HG03108 (cell line): ENCODE data around the gene EXOC7.

Experiments used
- ATAC-seq: cut with Tn5 transposase; IDR thresholded peaks from one replicate; pipeline ENCODE4 v1.9.1; 2021; ENCODE audit warnings: moderate library complexity; ENCODE audit not compliant: unreplicated experiment

Gene EXOC7, protein sequence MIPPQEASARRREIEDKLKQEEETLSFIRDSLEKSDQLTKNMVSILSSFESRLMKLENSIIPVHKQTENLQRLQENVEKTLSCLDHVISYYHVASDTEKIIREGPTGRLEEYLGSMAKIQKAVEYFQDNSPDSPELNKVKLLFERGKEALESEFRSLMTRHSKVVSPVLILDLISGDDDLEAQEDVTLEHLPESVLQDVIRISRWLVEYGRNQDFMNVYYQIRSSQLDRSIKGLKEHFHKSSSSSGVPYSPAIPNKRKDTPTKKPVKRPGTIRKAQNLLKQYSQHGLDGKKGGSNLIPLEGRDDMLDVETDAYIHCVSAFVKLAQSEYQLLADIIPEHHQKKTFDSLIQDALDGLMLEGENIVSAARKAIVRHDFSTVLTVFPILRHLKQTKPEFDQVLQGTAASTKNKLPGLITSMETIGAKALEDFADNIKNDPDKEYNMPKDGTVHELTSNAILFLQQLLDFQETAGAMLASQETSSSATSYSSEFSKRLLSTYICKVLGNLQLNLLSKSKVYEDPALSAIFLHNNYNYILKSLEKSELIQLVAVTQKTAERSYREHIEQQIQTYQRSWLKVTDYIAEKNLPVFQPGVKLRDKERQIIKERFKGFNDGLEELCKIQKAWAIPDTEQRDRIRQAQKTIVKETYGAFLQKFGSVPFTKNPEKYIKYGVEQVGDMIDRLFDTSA

DNA sequence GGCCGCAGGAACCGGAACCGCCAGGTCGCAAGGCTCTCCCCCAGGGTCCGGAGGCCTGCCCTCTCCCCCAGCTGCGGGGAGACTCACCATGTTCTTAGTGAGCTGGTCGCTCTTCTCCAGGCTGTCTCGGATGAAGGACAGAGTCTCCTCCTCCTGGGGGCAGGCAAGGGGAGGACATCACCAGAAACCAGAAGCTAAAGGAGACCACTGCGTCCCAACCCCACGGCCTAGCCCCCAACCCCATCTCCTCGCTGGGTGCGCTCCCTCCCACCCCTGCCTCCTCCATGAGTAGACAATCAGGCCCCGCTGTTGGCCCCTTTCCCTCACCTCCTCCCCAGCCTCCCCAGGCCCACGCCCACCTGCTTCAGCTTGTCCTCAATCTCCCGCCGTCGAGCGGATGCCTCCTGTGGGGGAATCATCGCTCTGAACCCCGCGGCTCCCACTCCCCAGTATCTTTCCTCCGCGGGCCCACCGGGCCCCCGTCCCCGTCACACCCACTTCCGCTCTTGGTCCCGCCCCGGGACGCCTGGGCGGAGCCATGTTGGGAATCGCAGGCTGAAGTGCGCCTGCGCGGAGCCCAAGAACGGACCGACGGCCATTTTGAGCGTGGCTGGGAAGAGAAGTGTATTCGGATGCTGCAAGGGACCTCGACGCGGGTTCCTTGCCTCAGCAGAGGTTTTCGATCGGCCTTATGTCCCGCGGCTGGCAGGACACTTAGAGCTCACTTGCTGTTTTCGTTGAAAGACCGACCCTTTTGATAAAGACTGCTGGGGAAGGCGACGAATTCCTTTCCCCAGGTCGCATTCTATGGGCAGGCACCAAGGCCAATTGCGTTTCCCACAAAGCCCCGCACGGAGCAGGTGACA, at the start of gene EXOC7:
TSS of gene EXOC7 (minus strand) at position 514 of the 866 bp plus-strand sequence. CDS start at position 419, 95 bp downstream.
- peak; percentile 77 for ATAC-seq

DNA sequence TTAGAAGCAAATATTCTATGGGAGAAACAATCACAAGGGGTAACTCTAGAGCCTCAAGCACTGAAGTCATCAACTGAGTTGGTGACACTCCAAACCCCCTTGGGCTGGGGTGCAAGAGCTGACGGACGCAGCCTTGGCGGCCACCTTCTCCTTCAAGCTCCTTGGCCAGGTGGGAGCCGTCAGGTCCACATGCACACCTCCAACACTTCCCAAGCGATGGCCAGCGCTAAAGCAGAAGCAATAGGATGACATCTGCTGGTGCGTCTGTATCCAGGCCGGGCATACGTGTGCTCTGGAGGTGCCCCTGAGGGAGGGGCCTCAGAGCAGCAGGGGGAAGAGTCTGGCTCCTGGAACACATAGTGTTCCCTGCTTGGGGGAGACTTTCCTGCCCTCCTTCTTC, 49.6 kb upstream of the EXOC7 start:
- no peak for ATAC-seq

DNA sequence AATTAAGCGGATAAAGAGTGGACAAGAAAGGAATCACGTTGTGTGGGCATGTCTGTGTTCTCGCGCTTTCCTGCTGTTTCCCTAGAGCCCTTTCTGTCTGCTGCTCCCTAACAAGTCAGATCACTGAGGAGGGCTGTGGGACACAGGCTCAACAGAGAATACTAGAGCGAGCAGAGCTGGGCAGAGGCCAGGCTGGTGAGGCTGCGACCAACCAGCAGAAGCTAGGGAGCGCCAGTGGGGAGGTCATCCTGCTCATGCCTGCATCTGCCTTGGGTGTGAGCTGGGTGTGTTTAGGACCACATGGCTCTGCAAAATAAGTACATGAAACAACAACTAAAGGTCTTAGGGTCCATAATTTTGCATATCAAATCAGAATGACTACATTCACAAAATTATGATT, 49.0 kb upstream of the EXOC7 start:
- no peak for ATAC-seq

DNA sequence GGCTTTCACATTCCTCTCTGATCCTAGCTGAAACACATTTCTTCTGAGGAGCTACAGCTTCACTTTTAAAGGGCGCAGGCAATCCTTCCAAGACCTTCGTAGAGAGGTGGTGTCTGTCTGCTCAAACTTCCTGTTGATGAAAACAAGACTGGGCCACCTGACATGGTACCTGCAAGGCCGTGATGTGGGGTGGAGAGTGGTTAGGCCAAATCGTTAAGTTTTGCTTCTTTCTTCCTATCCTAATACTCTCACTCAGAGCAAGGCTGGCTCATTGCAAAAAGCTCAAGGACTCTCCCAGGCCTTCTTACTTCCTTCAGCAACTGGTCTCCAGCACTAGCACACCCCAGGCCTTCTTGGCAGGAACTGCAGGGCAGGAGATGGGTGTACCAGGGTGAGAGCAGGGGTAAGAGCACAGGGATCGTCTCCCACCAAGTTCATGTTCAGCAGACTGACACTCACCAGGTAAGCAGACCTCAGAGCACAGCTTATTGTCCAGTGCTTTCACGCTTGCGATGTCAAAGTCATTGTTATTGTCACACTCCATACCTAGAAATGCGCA, 48.4 kb upstream of the EXOC7 start:
- no peak for ATAC-seq

DNA sequence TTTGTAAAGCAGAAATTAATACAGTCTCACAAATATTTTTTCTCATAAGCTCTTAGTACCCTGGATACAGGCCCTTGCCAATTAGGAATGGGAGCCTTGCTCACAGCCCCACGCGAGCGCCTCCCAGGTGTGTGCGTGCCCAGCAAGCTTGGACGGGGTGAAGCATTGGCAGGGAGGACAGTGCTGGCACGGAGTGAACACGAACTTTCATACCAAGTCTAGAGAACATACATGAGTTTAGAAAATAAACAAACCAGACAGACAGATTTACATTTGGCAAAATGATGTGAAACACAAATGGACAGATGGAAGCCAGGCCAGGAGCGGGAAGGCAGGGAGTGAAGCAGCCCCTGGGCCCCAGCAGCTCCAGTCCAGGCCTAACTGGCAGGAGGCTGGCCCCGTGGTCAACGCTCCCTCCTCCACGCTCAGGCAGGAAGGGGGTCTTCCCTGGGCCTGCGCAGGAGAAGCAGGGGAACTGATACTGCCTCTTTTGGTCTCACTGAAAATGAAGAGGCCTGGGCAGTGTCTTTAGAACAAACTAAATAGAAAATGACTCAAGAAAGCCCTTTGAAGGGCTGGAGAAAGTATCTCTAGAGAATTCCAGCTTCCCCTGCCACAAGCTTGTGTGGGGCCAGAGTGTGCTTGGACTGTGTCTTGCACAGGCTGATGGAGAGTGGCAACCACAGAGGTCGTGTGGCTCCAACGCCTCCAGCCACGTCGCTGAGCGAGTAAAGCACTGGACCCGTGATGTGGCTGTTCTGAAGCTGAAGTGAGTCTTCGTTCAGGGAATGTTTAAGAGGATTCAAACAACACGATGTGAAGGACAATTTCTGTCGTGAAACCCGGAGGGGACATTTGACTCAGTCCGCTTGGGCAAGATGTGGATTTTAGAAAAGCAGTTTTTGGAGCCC, 47.4 kb upstream of the EXOC7 start:
- no peak for ATAC-seq

DNA sequence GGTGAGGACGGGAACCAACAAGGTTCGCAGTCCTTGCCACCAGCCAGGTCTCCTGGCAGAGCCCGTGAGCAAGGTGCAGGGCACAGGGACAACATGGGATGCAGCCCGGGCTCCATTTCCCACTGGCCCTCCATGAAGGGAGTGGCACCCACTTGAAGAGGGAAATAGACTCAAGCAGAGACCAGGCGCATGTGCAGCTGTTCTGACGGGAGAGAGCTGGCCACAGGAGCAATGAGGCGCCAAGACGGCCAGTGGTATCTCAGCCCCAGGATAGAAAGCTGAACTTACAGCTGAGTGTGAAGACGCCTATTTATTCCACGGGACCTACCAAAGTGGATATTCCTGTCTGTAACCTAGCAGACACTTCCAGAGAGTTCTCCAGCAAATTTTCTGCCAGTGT, 45.6 kb upstream of the EXOC7 start:
- ATAC-seq, result no peak

DNA sequence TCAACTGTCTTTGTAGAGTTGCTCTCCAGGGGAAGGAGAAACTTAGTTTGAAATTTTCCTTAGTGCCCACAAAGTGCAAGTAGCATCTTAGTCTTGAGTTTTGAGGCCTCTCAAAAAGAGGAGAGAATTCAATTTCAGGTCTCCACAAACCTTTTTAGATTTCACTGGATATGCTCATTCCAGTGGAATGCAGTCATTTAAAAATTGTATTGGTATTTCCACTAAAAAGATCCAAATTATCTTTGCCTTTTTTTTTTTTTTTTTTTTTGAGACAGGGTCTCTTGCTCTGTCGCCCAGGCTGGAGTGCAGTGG, 44.4 kb upstream of the EXOC7 start:
- no peak for ATAC-seq

DNA sequence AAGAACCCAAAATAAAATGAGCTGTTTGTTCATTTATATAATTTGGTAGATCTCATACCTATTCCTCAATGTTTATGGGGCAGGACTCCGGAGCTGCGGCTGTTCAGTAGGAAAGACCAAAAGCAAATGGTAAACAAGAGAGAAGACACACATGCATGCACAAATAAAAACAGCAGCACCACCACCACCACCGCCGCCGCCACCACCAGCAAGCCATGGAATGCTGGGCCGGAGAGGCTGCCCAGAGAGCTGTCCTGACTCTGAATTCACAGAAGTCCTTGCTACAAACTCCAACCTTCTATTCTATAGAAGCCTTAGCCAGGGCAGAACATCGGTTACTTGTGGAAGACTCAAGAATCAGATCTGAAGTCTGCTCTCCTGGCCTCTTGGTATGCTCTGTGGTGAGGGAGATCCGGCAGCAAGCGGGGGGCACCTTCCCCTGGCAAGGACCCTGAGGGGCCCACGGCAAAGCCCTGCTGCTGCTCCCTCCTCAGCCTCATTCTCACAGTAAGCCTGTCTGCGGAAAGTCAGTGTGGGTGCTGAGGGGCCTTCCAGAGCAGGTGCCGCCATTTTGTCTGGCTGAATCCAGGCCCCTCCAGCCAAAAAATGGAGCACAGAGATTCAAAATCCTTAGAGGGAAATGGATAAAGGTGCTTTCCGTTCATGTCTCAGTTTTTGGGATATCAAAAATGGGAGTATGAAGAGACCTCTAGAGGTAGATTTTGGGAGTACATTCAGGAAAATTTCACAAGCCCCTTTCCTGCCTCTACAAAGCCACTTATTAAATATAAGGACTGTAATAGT, 43.8 kb upstream of the EXOC7 start:
- ATAC-seq, result no peak

DNA sequence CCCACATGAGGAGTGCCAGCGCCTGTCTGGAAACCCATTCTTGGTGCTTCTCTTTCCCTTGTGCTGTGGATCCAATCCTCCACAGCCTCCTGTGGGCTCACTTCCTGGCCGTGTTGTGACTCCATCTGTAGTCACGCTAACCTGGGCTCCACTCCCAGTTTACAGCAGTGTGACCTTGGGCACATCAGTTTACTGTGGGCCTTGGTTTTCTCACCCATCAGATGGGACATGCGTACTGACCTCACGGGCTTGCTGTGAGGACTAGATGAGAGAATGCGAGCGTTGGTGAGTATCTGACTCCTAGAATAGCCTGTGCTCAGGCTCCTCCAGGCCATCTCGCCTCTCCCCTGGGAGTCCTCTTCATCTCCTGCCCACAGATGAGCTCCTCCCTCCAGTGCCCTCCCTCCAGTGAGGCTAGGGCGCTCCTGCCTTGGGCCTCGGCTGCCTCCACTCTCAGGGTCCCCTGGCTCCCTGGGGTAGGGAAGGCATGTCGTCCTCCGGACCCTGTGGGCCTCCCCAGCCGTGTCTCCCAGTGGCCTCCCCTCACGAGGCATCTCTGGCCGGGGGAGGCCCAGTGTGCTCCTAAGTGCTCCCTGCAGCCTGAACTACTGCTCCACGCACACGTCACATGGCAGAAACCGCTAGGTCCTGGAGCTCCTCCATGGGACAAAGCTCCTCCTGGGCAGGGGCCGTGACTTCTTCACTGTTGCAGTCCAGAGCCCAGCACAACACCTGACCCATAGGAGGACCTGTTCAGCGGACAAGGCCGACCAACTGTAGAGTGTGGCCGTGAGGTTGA, 42.7 kb upstream of the EXOC7 start:
- no peak for ATAC-seq

DNA sequence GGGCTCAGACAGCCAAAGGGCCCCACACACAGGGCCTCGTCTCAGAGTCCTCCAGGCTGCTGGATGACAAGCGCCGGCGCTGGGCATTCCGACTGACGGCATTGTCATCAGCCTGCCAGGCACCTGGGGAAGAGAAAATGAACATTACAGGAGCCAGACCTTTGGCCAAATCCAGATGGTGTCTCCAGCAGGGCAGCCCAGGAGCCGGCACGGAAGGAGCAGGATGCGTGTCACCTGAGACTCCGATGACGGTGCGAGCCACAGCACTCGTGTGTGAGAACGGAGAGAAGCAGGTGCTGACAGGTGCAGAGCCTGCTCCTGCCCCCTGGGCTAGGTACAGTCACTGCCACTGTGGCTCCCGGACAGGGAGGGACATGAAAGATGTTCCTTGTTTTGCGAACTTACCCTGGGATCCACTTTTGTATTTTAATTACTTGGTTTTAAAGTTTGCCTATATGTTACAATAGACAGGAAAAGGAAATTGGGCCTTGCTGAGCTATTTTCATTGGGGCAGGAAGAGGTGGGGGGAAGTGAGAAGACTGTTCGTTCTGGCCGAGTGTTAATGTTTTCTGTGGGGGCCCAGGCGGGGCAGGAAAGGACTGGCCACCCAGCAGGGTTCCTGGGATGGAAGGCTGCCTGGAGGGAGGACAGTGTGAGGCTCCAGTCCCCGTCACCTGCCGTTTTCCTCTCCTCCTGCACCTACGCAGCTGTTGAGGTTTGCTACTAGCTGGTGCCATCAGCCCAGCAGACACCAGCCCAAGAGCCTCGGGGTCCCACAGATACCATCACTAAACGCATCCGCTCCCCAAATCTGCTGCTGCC, 41.9 kb upstream of the EXOC7 start:
- ATAC-seq, result no peak

DNA sequence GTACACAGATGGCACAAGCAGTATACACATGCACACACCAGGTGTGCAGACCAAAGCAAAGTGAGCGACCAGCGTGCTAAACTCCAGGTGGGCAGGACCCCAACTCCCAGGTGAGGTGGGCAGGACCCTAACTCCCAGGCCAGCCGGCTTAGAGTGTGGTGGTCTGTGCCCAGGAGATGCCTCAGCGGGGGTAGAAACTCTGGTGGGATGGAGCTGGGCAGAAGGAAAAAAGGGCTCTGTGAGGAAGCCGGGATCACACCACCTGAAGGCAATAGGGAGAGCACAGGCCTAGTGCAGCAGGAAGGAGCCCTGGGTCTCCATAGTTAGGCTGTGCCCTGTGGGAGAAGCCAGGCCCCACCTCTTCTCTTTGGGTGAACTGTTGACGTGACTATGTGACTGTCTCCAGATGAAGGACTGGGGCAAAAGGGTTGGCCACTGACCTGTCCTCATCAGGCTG, 39.0 kb upstream of the EXOC7 start:
- ATAC-seq, result no peak

DNA sequence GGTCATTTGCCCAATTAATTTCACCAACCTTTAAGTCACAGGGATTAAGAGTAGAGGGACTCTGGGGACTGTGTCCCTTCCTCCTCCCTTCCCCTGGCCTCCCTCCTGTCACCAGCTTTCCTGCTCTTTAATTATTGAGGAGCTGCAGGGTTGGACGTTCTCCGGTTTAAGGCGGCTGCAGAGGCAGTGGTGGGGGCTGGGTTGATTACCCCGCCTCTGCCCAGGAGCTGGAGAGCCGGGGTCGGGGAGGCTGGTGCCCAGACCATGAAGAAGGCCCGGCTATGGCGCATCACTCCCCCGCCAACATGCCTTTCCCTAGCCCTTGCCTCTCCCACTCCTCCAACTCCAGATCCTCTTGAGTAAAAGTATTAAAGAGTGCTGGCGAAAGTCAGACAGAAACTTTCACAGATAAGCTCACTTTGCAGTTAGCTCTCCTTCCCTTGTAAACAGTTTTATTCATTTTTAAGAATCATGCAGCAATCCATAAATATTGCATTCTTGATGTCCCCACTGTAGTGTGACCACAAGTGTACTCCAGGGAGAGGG, 38.5 kb upstream of the EXOC7 start:
- ATAC-seq, result no peak

DNA sequence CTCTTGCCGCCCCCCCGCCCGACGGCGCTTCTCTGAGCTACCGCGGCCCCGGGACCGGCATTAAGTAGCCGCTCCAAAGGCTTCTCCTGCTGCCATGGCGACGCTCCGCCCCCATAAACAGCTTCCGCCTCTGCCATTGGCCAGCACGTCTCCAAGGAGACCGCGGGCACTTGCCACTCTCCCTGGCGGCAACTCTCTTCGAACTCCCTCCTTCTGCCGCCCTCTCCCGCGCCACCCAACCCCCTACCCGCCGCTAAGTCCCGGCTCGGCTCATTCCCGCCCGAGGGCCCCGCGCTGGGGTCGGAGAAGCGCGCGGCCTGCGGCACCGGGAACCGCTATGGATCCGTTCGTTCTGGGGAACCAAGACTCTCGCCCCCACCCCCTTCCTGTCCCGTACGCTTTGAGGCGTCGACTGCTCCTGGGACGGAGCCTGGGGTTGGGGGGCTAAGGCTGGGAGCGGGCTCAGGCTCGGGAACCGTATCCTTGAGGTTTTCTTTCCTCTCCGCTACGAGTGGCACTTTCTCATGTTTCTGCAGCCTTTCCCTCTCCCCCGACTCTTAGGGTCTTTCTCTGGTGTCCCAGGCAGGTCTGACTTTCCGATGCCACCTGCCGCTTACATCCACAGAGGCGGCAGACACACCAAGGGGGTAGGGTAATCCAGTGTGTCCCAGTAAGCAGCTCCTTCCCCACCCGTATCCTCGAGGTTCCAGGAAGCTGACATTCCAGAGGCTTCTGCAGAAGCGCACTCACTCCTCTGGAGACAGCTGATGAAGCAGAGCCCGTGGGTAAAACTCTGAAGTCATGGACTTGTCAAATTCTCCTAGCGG, 37.8 kb upstream of the EXOC7 start, which contains the start of gene FOXJ1:
TSS of gene FOXJ1 (minus strand) at position 34 of the 827 bp plus-strand sequence. CDS start 850 bp downstream, outside the sequence.
- peak; percentile 75 for ATAC-seq

DNA sequence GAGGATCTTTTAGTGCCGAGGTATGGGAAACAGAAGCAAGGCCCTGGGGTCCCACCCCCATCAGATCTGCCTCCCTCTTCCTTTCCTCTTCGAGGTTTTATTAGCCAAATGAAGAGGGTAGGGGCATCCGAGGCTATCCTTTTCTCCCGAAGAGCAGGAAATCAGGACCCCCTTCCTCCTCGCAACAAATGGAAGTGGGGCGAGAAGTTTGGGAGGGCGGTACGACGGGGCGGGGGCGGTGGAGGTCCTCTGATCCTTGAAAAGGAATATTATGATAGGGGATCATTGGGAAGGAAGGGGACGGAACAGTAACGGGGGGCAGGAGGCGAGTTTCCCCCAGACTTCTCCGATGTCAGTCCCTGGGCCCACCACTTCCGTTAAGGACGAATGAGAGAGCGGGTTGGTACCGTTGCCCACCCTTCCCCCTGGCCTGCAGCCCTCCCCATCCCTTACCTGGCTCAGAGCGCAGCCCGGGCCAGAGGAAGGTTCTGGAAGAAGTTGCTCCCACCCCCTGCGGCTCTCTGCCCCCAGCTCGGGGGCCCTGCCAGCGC, 37.1 kb upstream of the EXOC7 start:
- no peak for ATAC-seq

DNA sequence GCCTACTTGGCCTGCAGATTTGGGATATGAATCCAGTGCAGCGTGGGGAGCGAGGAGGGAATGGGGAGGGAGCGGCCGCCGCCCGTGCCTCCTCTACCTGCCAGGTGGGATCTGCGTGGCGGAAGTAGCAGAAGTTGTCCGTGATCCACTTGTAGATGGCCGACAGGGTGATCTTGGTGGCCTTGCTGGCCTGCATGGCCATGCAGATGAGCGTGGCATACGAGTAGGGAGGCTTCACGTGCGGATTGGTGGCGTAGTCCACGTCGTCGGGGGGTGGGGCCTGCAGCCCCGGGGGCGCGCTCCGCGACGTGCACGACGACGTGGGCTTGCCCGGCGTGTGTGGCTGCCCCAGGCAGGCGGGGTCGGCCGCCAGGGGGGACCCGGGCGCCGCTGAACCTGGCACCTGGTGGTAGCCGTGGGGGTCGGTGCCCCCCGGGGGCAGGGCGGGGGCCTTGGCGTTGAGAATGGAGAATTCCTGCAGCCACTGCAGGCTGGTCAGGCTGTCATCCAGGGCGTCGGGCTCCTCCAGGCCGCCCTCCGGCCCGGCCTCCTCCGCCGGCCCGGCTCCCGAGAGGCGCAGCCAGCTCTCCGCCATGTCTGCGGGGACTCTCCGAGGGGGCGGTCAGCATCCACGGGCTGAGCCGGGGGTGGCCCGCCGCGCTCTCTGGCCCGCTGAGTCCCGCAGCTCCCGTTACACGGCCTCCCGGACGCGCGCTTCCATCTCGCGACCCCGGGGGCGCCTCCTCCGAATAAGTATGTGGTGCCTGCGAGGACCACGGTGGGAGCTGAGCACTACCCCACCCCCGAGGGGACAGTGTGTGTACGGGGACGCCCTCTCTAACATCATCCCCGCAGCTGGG, 36.4 kb upstream of the EXOC7 start:
- no peak for ATAC-seq
